ENCODE data around the gene MSMB. TPM values are rescaled to one million over a fixed set of nuclear protein-coding genes. Genes with fewer than 3 reads are reported as not detected.
"Not testable (repeated sequence)": the region's sequence is repeated elsewhere in the genome, so short reads cannot be mapped to it uniquely, and the experiment has no call there.

Gene MSMB
- total and polyA plus RNA-seq, 2 of the 4 experiments (the other 2 are of a cell fraction) = not detected

GRCh38 chr10:45997557-45997956 is 48.5 kb downstream of the MSMB start:
- dilution Hi-C loops (cut with HindIII; ENCODE audit: low sequenced_read_pairs, unreplicated experiment) = no loop called here
- DNase-seq = no peak

DNA sequence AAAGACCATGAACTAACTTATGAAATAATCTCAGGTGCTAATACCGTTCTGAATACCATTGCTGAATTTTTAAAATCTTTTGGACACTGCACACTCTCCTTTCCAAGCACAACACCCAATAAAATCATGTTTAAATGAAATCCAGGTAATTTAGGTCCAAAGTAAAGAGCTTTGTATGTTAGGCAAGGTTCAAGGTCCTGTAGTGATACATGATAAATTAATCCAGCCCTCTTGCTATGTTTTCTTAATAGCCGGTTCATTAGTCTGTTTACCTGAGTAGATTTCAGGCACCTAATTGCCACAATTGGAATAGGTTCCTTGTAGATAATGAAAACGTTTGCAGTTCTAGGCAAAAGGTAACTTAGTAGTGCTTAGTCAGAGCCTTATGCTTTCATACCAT is 60.5 kb downstream of the MSMB start:
- H3K9me3 ChIP-seq (ENCODE audit: control insufficient read depth, insufficient read depth, low read length); BruUV-seq (replicated peaks); H2AK5ac ChIP-seq (ENCODE audit: low read depth, low read length); H2BK5ac ChIP-seq (ENCODE audit: low read depth, low read length, poor library complexity, severe bottlenecking); H3K9ac ChIP-seq (ENCODE audit: low read depth, low read length); H3K23ac ChIP-seq (ENCODE audit: low read depth, low read length); H3K27me3 ChIP-seq (ENCODE audit: control insufficient read depth, insufficient read depth, low read length); H3K36me3 ChIP-seq (ENCODE audit: control insufficient read depth, insufficient read depth, low read length); H3K14ac ChIP-seq (replicated peaks; ENCODE audit: low read depth, low read length); in situ Hi-C loops (cut with MboI; ENCODE audit: low sequenced_read_pairs); H4K20me1 ChIP-seq (ENCODE audit: insufficient read depth, low read length); H2AFZ ChIP-seq (replicated peaks; ENCODE audit: low read length, poor library complexity); H4K91ac ChIP-seq (ENCODE audit: insufficient read depth, low read depth, low read length); ATAC-seq (ENCODE audit: low read depth); H3K56ac ChIP-seq (ENCODE audit: extremely low read depth, insufficient read depth, low read length); H3K4me1 ChIP-seq (ENCODE audit: control insufficient read depth, insufficient read depth, low read length); H4K5ac ChIP-seq (ENCODE audit: low read depth, low read length); H3K9me1 ChIP-seq (ENCODE audit: insufficient read depth, low read length); H3K4ac ChIP-seq (ENCODE audit: low read depth, low read length); POLR2A ChIA-PET (ENCODE audit: unreplicated experiment); DNase-seq; H2BK120ac ChIP-seq (ENCODE audit: low read depth, low read length); H3K18ac ChIP-seq (ENCODE audit: low read depth, low read length); H3K27ac ChIP-seq (ENCODE audit: insufficient read depth, low read length); H3K79me1 ChIP-seq (ENCODE audit: low read depth in 1 of 2, low read length in 2 of 2); H2AK9ac ChIP-seq (replicated peaks; ENCODE audit: low read depth, low read length, poor library complexity); intact Hi-C loops (cut with micrococcal nuclease); H3K4me2 ChIP-seq (ENCODE audit: low read depth, low read length); H2BK20ac ChIP-seq (ENCODE audit: low read depth, low read length); CTCF ChIA-PET; H2BK15ac ChIP-seq (ENCODE audit: low read depth, low read length); H4K8ac ChIP-seq (ENCODE audit: low read depth in 2 of 2, low read length in 2 of 2); dilution Hi-C loops (cut with HindIII; ENCODE audit: low sequenced_read_pairs, unreplicated experiment); H3K4me3 ChIP-seq (ENCODE audit: insufficient read depth, low read depth, low read length): not testable (repeated sequence)
- WGBS, 2 experiments (ENCODE audit: extremely low coverage in 2 of 2, insufficient read length in 1 of 2) = no CpG with 5 or more reads among the region's 3 CpGs

More at GRCh38 chr10:45997557-45997956, 48.5 kb downstream of the MSMB start:
- no peak overlapping the region for H2AFZ ChIP-seq (replicated peaks; ENCODE audit: low read length, poor library complexity)
- in situ Hi-C loops (cut with MboI; ENCODE audit: low sequenced_read_pairs) (no loop called here), intact Hi-C loops (cut with micrococcal nuclease) (no loop called here)
- H2BK5ac ChIP-seq (ENCODE audit: low read depth, low read length, poor library complexity, severe bottlenecking) = no peak overlapping the region
- no peak overlapping the region for H2AK5ac ChIP-seq (ENCODE audit: low read depth, low read length)
- no peak overlapping the region for H2AK9ac ChIP-seq (replicated peaks; ENCODE audit: low read depth, low read length, poor library complexity)
- no peak overlapping the region for H3K4me2 ChIP-seq (ENCODE audit: low read depth, low read length)
- H3K27ac ChIP-seq (ENCODE audit: insufficient read depth, low read length) = no peak overlapping the region
- H3K36me3 ChIP-seq (ENCODE audit: control insufficient read depth, insufficient read depth, low read length) = peaks cover 23% of the 10 kb centered on the region
- H3K79me1 ChIP-seq (ENCODE audit: low read depth in 1 of 2, low read length in 2 of 2) = peaks cover 20 to 23% of the 10 kb centered on the region in 2 experiments
- no peak overlapping the region for H2BK120ac ChIP-seq (ENCODE audit: low read depth, low read length)
- H3K23ac ChIP-seq (ENCODE audit: low read depth, low read length) = no peak overlapping the region
- CTCF ChIA-PET = no interaction called here
- H3K4me3 ChIP-seq (ENCODE audit: insufficient read depth, low read depth, low read length) = no peak overlapping the region
- no peak overlapping the region for H4K91ac ChIP-seq (ENCODE audit: insufficient read depth, low read depth, low read length)
- H3K56ac ChIP-seq (ENCODE audit: extremely low read depth, insufficient read depth, low read length) = no peak overlapping the region
- no peak overlapping the region for H3K18ac ChIP-seq (ENCODE audit: low read depth, low read length)
- H4K8ac ChIP-seq (ENCODE audit: low read depth in 2 of 2, low read length in 2 of 2) = no peak overlapping the region
- H3K9ac ChIP-seq (ENCODE audit: low read depth, low read length) = no peak overlapping the region
- H3K9me3 ChIP-seq (ENCODE audit: control insufficient read depth, insufficient read depth, low read length) = no peaks in the 10 kb centered on the region
- no TSS peak for BruUV-seq (replicated peaks)
- POLR2A ChIA-PET (ENCODE audit: unreplicated experiment) = no interaction called here
- no peaks in the 10 kb centered on the region for H3K9me1 ChIP-seq (ENCODE audit: insufficient read depth, low read length)
- H3K4me1 ChIP-seq (ENCODE audit: control insufficient read depth, insufficient read depth, low read length) = no peaks in the 10 kb centered on the region
- no peak overlapping the region for H3K4ac ChIP-seq (ENCODE audit: low read depth, low read length)
- no CpG with 5 or more reads among the region's 4 CpGs for WGBS, 2 experiments (ENCODE audit: extremely low coverage in 2 of 2, insufficient read length in 1 of 2)
- no peak overlapping the region for H2BK15ac ChIP-seq (ENCODE audit: low read depth, low read length)
- no peak overlapping the region for H4K5ac ChIP-seq (ENCODE audit: low read depth, low read length)
- ATAC-seq (ENCODE audit: low read depth) = no peak
- H3K14ac ChIP-seq (replicated peaks; ENCODE audit: low read depth, low read length) = no peak overlapping the region
- H4K20me1 ChIP-seq (ENCODE audit: insufficient read depth, low read length) = no peaks in the 10 kb centered on the region
- no peaks in the 10 kb centered on the region for H3K27me3 ChIP-seq (ENCODE audit: control insufficient read depth, insufficient read depth, low read length)
- no peak overlapping the region for H2BK20ac ChIP-seq (ENCODE audit: low read depth, low read length)
- no peak for TF ChIP-seq NFE2L2 (IDR thresholded peaks at IDR 0.05; ENCODE audit: low read depth, low read length)
- no peak for TF ChIP-seq MAZ (IDR thresholded peaks at IDR 0.05; ENCODE audit: borderline replicate concordance, low read depth, low read length)
- TF ChIP-seq, protein P1, sequence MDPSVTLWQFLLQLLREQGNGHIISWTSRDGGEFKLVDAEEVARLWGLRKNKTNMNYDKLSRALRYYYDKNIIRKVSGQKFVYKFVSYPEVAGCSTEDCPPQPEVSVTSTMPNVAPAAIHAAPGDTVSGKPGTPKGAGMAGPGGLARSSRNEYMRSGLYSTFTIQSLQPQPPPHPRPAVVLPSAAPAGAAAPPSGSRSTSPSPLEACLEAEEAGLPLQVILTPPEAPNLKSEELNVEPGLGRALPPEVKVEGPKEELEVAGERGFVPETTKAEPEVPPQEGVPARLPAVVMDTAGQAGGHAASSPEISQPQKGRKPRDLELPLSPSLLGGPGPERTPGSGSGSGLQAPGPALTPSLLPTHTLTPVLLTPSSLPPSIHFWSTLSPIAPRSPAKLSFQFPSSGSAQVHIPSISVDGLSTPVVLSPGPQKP (IDR thresholded peaks at IDR 0.05; ENCODE audit: borderline replicate concordance, low read depth, low read length) = no peak
- TF ChIP-seq POLR2A (IDR thresholded peaks at IDR 0.05; ENCODE audit: low read depth, low read length) = no peak
- TF ChIP-seq, protein P2, sequence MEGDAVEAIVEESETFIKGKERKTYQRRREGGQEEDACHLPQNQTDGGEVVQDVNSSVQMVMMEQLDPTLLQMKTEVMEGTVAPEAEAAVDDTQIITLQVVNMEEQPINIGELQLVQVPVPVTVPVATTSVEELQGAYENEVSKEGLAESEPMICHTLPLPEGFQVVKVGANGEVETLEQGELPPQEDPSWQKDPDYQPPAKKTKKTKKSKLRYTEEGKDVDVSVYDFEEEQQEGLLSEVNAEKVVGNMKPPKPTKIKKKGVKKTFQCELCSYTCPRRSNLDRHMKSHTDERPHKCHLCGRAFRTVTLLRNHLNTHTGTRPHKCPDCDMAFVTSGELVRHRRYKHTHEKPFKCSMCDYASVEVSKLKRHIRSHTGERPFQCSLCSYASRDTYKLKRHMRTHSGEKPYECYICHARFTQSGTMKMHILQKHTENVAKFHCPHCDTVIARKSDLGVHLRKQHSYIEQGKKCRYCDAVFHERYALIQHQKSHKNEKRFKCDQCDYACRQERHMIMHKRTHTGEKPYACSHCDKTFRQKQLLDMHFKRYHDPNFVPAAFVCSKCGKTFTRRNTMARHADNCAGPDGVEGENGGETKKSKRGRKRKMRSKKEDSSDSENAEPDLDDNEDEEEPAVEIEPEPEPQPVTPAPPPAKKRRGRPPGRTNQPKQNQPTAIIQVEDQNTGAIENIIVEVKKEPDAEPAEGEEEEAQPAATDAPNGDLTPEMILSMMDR (conservative IDR thresholded peaks at IDR 0.05; ENCODE audit: low read depth, low read length) = no peak
